GM21526 (cell line): ENCODE measurements around the gene HS6ST1.
"Not testable (repeated sequence)": the region's sequence is repeated elsewhere in the genome, so short reads cannot be mapped to it uniquely, and the experiment has no call there.

Experiments used
- ATAC-seq: cut with Tn5 transposase; IDR thresholded peaks from one replicate; pipeline ENCODE4 v1.9.1; 2021; ENCODE audit warnings: moderate library complexity; ENCODE audit not compliant: unreplicated experiment, low FRiP score

Gene HS6ST1

DNA sequence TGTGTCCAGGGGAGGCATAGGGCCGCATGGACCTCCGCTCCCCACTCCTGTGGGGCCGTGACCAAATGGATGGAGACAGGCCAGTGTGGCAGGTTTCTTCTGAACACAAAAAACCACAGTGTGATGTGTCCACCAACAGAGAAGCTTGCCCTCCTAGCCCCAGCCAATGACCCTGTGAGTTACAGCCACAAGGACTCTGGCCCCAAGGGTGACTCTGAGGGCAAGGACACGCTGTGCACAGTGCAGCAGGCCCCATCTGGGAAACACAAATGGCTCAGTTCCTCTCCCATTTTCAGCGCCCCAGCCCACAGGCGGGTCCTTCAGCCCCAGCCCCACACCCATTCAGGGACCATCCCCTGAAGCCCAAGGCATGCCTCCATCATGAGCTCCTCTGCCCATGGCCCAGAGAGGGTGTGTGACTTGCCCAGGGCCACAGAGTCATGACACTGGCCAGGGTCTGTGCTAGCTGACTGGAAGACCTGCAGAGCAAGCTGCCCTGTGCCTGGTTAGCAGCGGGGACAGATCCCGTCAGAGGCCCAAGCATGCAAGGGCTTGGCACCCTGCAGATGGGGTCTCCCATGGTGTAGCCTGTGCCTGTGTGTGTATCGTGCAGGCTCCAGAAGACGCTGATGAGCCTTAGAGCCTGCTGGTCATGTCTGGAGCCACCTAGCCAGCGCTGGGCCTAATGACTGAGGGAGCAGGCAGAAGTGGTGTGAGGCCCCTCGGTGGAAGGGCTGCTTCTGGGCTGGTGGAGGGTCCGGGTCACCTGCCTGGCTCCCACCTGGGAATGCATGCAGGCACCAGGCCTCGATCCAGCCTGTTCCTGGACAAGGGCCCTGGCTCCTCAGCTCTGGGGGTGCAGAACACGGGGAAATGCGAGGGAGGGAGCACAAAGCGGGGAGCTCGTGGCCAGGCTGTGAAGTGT, 47.7 kb downstream of the HS6ST1 start:
- no peak for ATAC-seq

DNA sequence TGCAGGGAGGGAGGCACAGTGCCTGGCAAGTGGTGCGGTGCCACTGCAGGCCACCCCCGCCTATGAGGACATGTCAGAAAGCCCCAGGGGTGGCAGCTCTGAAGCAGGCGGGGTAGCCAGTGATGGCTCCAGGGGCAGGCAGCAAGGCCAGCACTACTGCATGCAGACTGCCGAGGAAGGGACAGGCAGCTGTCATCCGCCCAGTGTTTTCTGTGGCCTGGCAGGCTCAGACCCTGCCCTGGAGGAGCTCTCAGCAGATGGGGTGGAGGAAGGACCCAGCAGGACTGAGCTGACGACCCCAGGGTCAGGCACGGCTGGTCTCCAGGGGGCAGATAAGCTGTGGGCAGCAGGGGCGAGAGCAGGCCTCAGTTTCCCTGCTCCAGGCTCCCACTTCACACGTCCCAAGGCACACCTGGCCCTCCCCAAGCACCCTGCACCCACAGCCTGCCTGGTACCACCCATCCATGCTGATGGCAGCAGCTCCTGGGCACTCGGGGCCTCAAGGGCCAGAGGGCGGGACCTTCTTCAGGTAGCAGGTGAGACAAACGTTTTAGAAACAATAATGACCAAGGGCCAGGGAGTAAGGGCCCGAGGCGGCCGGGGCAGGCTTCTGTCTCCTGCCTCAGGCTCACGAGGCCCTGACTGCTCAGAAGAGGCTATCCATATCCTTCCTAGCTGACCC, 48.5 kb downstream of the HS6ST1 start:
- no peak for ATAC-seq

DNA sequence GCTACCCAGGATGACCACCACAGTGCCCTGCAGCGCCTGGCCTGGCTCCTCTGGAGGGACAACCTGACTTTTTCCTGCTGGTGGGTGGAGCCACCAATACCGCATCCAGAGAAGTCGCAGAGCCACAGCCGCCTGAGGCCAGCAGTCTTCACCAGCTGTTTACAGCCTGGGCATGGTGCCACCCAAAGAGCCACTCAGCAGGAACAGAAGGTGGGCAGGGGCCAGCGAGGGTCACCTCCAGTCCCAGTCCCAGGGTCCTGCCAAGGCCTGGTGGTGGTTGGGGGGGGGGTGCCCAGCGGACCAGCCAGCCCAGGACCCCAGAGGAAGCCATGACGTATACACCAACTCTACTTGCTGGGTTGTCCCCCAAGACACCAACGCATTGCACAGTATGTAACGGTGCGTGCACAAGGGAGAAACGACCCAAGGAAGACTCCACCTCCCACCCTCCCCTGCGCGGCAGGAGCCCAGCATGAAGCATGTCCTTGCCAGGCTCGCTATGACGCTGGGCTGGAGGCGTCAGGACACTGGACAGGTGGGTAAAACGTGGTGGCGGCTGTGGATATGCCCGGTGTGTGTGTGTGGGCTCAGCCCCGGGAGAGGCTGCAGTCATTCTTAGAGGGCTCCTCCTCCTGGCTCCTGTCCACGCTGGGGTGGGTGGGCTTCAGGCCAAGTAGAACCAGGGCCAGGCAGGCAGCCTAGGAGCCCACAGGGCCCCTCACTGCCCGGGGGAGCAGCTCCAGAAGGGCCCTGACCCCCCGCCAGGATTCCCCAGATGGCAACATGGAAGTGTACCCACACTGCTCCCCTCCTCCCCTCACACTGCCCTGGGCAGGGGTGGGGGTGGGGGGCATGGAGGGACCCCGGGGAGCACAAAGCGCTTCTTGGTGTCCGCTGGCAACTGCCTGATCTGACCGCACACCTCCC, 49.3 kb downstream of the HS6ST1 start:
- no peak for ATAC-seq

DNA sequence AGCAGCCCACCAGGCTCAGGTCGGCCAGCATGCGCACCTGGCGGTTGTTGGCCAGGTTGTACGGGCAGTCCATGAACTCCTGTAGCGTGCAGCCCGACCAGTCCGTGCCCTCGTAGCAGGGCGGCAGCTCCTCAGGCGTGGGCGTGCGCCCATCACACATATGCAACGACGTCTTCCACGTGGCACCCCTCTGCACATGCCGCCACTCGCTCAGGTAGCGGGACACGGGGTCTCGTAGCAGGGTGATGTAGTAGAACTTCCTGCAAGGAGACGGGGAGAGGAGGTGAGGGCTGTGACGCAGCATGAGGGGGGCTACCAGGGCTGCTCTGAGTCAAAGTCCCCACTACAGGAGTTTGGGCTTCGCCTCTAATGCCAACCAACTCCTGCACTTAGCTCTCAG, 50.1 kb downstream of the HS6ST1 start:
- ATAC-seq: not testable (repeated sequence)

DNA sequence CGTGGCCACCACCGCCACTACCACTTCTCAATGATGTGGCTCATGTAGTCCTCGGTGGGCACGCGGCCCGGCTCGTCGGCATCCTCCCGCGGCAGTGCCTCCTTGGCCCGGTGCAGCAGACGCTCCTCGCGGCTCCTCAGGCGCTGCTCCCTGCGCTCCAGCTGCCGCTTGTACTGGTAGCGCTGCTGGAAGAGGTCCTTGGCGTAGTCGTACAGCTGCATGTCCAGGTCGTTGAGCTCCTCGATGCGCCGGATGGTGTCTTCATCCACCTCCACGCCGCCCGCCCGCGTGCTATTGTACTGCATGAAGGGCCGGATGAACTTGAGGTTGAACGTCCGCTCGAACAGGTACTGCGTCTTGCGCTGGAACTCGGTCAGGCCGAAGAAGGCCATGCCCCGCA, 50.5 kb downstream of the HS6ST1 start:
- not testable (repeated sequence) for ATAC-seq

DNA sequence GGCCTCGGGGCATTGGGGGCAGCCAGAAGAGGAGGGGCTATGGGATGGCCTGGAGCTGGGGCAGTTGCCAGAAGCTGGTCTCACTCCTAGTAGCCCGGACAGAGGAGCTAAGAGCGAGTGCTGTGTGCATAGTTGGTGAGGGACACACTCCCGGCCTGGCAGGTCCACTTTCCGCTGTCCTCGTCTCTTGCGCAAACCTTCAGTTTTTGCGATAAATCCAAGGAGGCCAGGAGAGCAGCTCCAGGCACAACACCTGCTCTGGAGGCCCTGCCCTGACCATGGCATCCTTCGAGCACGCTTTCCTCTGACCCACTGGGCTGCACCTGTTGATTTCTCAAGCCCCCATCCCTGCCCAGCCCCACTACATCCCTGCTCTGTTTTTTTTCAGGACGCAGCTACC, 51.0 kb downstream of the HS6ST1 start:
- not testable (repeated sequence) for ATAC-seq

DNA sequence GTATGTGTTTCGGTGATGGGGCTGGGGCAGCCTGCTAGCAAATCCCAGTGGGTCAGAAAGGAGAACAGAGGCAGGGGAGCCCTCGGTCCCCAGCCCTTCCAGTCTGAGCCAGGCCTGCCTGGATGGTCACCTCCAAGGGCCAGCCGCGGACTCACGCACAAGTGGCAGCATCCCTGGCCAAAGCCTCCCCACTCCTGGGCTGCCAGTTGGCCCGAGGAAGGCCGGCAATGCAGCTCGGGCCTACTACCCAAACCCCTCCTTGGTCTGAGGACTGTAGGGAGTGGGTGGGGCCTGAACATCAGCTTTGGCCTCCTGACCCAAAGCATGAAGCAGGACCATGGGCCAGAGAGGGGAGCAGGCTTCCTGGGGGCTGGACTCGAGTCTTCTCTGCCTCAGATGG, 51.5 kb downstream of the HS6ST1 start:
- not testable (repeated sequence) for ATAC-seq

DNA sequence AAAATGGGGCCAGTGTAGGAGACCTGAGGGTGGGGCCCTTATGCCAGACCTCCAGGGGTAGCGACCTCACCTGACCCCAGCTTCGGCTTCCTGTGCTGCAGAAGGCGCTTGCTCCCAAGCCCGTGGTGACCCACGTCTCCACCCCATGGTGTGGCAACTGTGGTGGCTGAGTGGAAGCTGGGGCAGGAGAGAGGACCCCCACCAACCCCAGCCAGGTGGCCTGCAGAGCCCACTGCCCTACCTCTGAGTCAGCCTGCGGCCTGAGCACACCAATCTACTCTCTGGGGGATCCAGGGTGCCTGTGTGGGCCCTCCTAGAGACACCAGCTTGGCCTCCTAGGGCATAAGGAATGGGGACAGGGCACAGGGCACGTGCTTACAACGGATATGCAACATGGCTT, 52.2 kb downstream of the HS6ST1 start:
- not testable (repeated sequence) for ATAC-seq

DNA sequence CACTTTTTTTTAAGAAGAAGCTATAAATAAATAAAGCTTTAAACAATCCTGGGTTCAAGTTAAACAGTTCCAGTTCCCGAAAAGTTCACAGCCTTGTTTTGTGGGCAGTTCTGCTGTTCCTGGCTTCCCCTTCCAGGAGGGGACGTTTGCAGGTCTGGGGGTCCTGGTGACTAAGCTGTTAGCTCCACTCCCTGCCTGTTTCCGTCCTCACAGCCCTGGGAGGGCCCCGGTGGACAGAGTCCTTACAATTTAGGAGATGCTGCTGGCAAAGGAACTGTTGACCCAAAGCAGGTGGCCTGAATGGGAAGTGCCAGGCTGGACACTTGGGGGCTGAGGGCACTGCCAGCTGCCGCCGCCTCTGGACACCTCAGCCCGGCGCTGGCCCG, 53.1 kb downstream of the HS6ST1 start:
- not testable (repeated sequence) for ATAC-seq

DNA sequence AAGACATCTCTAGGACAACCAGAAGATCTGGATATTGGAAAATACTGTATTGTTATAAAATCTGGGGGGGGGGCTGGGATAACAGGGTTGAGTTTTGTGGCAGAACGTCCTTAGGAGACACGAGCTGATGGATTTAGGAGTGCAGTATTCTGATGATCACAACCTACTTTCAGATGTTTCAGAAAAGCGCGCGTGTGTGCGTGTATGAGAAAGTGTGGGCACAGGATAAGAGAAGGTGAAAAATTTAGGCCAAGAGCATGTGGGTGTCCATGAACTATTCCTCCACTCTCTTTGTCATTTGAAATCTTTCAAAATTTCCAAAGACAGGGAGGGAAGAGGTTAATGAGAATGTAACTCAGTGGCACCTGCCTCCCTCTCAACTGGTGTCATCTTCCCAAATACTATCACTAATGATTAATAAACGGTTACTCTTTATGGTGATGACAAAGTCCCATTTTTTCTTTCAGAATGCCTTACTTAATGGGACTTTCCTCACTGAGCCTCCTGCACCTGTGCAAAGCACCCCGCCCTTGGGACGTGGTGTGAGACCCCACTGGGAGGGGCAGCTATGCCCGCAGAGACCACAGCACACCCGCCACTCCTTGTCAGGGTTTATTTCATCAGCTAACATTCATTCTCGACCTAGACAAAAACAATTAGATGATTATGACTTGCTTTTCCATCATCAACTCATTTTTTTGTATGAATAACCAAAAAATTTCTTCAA, 53.6 kb downstream of the HS6ST1 start:
- no peak for ATAC-seq

DNA sequence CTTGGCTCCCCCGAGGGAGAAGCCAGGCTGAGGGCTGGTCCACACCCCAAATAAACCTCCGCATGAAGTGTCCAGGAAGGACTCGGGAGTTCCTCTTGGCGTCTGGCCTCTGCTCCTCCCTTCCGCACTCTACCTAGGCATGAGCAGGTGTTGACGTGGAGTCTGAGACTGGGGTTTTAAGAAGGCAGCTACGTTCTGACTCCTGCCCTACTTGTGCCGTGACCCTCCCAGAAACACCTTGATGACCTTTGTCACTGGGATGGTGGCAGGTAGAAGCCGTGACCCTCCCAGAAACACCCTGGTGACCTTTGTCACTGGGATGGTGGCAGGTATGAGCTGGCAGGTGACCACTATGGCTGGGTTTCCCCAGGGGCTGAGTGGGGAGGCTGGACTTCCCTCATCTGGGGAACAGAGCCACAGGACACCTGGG, 54.8 kb downstream of the HS6ST1 start:
- ATAC-seq: no peak

DNA sequence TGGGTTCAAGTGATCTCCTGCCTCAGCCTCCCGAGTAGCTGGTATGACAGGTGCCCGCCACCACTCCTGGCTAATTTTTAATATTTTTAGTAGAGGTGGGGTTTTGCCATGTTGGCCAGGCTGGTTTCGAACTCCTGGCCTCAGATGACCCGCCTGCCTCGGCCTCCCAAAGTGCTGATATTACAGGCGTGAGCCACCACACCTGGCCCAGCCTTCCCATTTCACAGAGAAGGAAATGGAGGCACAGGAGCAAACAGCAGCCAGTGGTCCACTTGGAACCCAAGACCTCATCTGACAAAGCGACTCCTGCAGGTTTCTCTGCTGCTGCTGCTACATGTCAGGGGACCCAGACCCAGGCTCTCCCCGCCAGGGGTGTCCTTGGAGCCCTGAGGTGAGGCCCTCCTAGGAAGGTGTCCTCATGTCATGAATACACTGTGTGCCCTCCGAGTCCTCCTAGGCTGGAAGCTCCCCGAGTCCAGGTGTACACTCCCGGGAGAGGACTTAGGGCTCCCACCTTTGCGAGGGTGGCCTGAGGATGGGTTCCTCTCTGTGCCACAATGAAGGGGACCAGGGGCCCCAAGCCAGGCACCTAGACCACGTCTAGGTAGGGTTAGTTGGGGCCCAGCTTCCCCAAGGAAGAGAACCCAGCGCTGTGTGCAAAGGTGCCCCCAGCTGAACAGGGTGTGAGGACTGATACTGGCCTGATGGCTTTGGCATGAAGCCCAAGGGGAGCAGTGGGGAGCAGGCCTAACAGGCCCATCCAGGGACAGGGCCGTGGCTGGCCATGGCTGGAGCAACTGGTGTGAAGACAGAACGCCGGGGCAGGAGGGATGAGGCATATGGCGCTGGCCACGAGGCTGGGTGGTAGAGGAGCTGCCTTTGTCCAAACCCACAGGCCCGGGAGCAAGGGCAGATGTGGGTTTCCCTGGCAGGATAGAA, 56.1 kb downstream of the HS6ST1 start:
- ATAC-seq: no peak

DNA sequence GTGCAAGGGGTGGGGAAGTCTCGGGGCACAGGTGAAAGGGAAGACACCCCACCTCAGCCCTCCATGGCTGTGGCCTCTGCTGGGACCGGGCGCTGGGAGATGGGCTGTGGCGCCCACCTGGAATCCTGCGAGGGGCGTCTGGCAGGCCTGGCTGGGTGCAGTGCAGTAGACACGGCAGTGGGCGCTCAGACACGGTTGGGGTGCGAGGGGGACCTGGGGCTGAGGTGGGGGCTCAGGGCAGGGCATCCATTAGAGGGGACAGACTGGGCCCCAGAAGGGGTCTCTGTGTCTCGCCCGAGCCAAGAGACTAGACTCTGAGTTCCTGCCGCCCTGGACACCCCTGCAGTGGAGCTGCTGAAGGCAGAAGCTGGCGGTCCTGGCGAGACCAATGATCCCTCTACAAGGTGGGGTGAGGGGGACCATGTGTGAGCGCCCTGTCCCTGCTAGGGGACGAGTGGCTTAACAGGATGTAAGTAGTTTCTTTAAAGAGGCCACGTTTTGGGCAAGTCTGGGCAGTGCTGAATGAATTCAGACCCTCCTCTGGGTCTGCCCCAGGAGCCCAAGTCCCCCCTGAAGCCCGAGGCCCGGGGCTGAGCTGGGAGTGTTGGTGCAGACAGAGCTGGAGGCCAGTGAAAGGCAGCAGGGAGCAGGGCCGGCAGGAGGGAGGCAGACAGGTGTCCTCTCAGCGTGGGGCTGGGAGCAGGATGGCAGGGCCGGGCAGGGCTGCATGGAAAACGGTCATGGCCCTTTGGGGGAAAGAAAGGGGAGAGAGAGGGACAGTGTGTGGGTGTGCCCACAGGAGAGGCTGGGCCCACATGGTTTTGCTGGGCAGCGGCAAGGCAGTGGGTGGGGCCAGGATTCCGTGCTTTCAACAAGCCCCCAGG, 57.2 kb downstream of the HS6ST1 start:
- ATAC-seq: no peak

DNA sequence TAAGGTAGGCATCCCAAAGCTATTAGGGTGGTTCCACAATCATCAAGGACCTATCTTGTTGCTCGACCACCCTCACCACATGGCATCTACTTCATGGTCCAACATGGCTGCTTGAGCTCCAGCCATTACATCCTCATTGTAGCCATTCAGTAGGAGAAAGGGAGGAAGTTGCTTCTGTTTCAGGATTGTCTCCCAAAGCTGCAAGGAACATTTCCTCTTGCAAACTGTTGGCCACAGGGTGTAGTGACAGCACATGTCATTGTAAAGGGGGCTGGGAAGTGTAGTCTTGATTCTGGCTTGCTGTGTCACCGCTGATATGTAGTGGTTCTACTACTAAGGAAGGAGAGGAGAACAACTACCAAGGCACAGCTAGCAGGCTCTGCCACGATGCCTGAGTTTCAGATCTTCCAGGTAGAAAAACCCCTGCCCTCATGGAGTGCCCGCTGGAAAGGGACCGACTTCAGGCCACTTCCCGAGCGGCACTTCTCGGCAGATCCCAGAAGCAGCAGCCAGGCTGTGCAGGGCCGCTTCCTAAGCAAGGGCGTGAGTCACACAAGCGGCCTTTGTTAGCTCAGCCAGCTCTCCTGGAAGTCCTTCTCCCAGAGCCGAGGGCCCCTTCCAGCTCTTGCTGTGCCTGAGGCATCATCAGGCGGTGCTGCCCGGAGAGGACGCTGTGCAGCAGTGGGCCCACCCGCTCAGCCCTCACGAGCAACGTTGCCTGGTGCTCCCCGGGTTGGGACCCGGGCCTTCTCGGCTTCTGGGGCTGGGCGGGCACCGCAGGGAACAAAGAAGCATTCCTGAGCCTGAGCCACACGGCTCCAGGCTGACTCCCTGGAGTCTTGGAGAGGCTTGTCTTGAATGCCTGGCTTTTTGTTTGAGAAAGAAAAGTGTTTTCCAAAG, 58.2 kb downstream of the HS6ST1 start:
- no peak for ATAC-seq

DNA sequence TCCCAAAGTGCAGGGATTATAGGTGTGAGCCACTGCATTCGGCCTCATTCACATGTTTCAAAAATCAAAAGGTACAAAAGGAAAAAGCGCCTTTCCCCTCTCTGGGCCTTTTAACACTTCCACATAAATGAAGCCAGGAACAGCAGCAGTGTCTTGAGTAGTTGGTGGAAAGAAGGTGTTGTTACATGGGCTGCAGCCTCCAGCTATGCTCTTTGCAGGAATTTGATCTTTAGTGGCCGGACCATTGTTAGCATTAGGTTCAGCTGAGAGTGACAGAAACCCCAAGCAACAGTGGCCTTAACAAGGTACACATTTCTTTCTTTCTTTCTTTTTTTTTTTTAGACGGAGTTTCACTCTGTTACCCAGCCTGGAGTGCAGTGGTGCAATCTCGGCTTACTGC, 59.1 kb downstream of the HS6ST1 start:
- ATAC-seq: no peak

DNA sequence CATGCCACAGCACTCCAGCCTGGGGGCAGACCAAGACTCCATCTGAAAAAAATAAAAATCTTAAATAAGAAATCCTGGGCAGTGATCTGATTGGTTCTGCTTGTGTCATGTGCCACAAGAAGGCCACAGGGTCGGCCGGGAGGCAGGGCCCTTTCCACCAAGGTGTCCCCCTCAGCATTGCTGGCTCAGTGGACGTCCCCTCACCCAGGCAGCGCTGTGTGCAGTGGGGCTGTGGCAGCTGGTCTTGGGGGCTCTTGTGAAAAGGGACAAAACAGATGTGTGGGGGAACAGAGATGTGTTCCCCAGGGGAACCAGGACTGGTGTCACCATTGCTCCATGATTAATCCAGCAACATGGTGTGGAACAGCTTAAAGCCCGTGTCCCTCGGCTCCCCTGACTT, 60.5 kb downstream of the HS6ST1 start:
- ATAC-seq: no peak

DNA sequence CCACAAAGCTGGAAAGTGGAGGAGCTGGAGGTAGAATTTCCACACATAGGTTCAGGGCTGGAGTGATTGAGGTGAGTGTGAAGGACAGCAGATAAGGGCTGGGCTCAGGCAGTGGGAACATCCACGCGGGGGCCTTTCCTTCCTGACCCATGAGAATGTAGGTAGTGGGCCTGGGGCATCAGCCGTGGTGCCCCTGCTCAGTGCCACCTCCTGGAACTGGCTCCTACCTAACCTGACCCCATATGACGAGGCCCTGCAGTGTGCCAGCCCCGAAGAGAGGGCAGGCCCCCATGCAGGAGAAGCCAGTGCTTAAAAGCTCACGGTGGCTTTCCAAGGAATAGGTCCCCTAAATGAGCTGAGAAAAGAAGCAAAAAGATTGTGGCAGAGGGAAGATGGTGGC, 66.2 kb downstream of the HS6ST1 start:
- no peak for ATAC-seq
